Left ventricle myocardium inferior (tissue), 1 donor: Measurements from ENCODE around the gene ZNF579. TPM values are rescaled to one million over a fixed set of nuclear protein-coding genes. Genes with fewer than 3 reads are reported as not detected.
"Not testable (repeated sequence)": the region's sequence is repeated elsewhere in the genome, so short reads cannot be mapped to it uniquely, and the experiment has no call there.

Source experiments
- DNase-seq: peaks from one replicate; pipeline ENCODE4 v3.0.0-alpha.2; 2020
- H3K27ac ChIP-seq: fragments of 200-600 bp; replicated peaks from 2 replicates; pipeline ENCODE4 v1.8.0; 2021
- H3K27me3 ChIP-seq: fragments of 200-600 bp; 2 replicates; pipeline ENCODE4 v1.8.0; 2021; ENCODE audit warnings: low read depth
- H3K36me3 ChIP-seq: fragments of 200-600 bp; 2 replicates; pipeline ENCODE4 v1.8.0; 2021
- H3K4me1 ChIP-seq: fragments of 200-600 bp; 2 replicates; pipeline ENCODE4 v1.8.0; 2021
- H3K4me3 ChIP-seq: fragments of 200-600 bp; 2 replicates; pipeline ENCODE4 v1.8.0; 2021; ENCODE audit warnings: mild to moderate bottlenecking, moderate library complexity
- H3K9me3 ChIP-seq: fragments of 200-600 bp; replicated peaks from 2 replicates; pipeline ENCODE4 v1.8.0; 2021
- CTCF ChIP-seq: fragments of 200-600 bp; IDR thresholded peaks from 2 replicates; pipeline ENCODE4 v1.8.0; 2021; ENCODE audit warnings: antibody characterized with exemption, mild to moderate bottlenecking, borderline replicate concordance
- intact Hi-C: fragments of 100-400 bp; cut with micrococcal nuclease; formaldehyde crosslinking; loops from one replicate; pipeline ENCODE4 v1.11.0; 2022
- total RNA-seq: library from RNA; stranded (reverse); fragmentation: NEBNext Ultra II Directional; extraction: Animal tissue kit (Norgen Biotek cat#: 25700); gene quantifications from one replicate; pipeline ENCODE4 v1.2.1, GENCODE V29; 2021
- donor health status: DM: no; HTN: yes; CAD: no; lungs with severe emphysema.

ZNF579 gene
- total RNA-seq, 1 donor from 2014 or later = 11.5 TPM

GRCh38 chr19:55584871-55585270, 4.2 kb upstream of the ZNF579 start:
- TF ChIP-seq CTCF = no peak
- peaks cover 53% of the 10 kb centered on the region for H3K4me1 ChIP-seq
- no peak overlapping the region for H3K4me3 ChIP-seq
- intact Hi-C loops = no loop called here
- H3K27ac ChIP-seq = no peak overlapping the region
- no peak for DNase-seq
- H3K9me3 ChIP-seq = no peaks in the 10 kb centered on the region
- no peaks in the 10 kb centered on the region for H3K36me3 ChIP-seq
- H3K27me3 ChIP-seq = no peaks in the 10 kb centered on the region

GRCh38 chr19:55583897-55584296, 3.2 kb upstream of the ZNF579 start:
- DNase-seq, H3K27me3 ChIP-seq, H3K27ac ChIP-seq, H3K4me3 ChIP-seq, intact Hi-C loops, H3K36me3 ChIP-seq, H3K9me3 ChIP-seq: not testable (repeated sequence)
- peaks cover 58% of the 10 kb centered on the region for H3K4me1 ChIP-seq

- Histone ChIP-seq H3K4me1 (peaks cover 52% of the 10 kb centered on the region), H3K27ac (peak overlapping the region; percentile 97), H3K36me3 (peaks cover 22% of the 10 kb centered on the region)
- H3K27me3 ChIP-seq, H3K4me3 ChIP-seq, DNase-seq, intact Hi-C loops, H3K9me3 ChIP-seq: not testable (repeated sequence)
Measured at GRCh38 chr19:55582284-55582683, 1.6 kb upstream of the ZNF579 start.

GRCh38 chr19:55581823-55582223, 1.2 kb upstream of the ZNF579 start:
- peaks cover 27% of the 10 kb centered on the region for H3K36me3 ChIP-seq
- H3K27ac ChIP-seq = peak overlapping the region; percentile 97
- H3K4me3 ChIP-seq = no peak overlapping the region
- no peak for DNase-seq
- intact Hi-C loops = no loop called here
- H3K27me3 ChIP-seq = no peaks in the 10 kb centered on the region
- H3K9me3 ChIP-seq = no peaks in the 10 kb centered on the region
- no peak for TF ChIP-seq CTCF
- peaks cover 48% of the 10 kb centered on the region for H3K4me1 ChIP-seq

- no peak for DNase-seq
- peaks cover 31% of the 10 kb centered on the region for H3K36me3 ChIP-seq
- TF ChIP-seq CTCF = no peak
- no peaks in the 10 kb centered on the region for H3K9me3 ChIP-seq
- intact Hi-C loops = no loop called here
- H3K27ac ChIP-seq = peak overlapping the region; percentile 97
- peaks cover 42% of the 10 kb centered on the region for H3K4me1 ChIP-seq
- no peaks in the 10 kb centered on the region for H3K27me3 ChIP-seq
- peak overlapping the region; percentile 95 for H3K4me3 ChIP-seq
Measured at GRCh38 chr19:55581145-55581822, 636 bp upstream of the ZNF579 start.

- intact Hi-C loops = no loop called here
- Histone ChIP-seq H3K27ac (peak overlapping the region; percentile 97), H3K36me3 (peaks cover 31% of the 10 kb centered on the region), H3K9me3 (no peaks in the 10 kb centered on the region), H3K27me3 (no peaks in the 10 kb centered on the region), H3K4me1 (peaks cover 29% of the 10 kb centered on the region), H3K4me3 (peak overlapping the region; percentile 95)
- TF ChIP-seq CTCF = no peak
- DNase-seq = no peak
Measured at GRCh38 chr19:55579766-55580621, 654 bp downstream of the ZNF579 start.
